ENCODE results near the gene ADPRS. TPM values are rescaled to one million over a fixed set of nuclear protein-coding genes. Genes with fewer than 3 reads are reported as not detected.

The ADPRS gene
- total RNA-seq, 2 experiments from 2014 or later: 22.6 to 24.6 TPM

DNA sequence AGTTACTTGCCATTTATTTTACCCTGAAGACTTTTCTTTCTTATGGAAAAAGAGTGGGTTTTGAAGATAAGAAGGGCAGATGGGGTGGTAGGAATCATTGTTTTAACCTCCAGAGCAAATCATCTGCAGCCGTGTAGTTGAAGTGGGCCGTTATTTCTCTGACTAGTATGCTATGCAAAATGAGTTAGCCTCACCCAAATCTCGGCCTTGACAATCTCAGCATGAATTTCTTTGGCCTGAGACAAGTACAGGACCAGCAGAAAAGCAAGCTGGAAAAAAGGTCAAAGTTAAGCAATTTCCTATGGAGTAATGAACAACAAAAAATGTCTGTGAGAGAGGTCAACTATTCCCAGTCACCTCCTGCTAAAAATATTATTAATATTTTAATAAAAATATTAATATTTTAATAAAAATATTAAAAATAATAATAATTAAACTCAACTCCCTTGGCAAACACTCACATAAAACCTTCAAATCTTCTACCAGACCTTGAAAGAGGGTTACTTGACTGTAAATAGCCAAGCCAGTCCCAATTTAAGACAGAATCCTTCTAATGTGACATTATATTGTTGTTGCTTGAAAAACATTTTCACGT is 11.6 kb upstream of the ADPRS start:
- ATAC-seq (ENCODE audit: poor library complexity): no peak
- no peaks in the 10 kb centered on the region for H3K4me1 Mint-ChIP-seq (ENCODE audit: low read depth)
- peaks cover 0 to 3% of the 10 kb centered on the region in 2 experiments for H3K27me3 ChIP-seq (ENCODE audit: control insufficient read depth in 1 of 2, insufficient read depth in 2 of 2, low read length in 2 of 2)
- H3K27ac ChIP-seq (ENCODE audit: low read depth in 1 of 2, low read length in 2 of 2): no peak overlapping the region
- no peak overlapping the region for H3K4me3 ChIP-seq (ENCODE audit: low read length)
- no peak overlapping the region for H3K27ac Mint-ChIP-seq
- no peaks in the 10 kb centered on the region for H3K36me3 ChIP-seq (ENCODE audit: insufficient read depth, low read length)
- peaks cover 22% of the 10 kb centered on the region for H3K27me3 Mint-ChIP-seq
- ChIA-PET POLR2A (no interaction called here), CTCF (no interaction called here)
- no peaks in the 10 kb centered on the region for H3K9me3 ChIP-seq (ENCODE audit: control insufficient read depth in 1 of 2, insufficient read depth in 1 of 2, low read length in 2 of 2)
- H3K4me1 ChIP-seq (ENCODE audit: insufficient read depth, low read length): no peaks in the 10 kb centered on the region
- no peaks in the 10 kb centered on the region for H3K9me3 Mint-ChIP-seq
- H3K36me3 Mint-ChIP-seq (ENCODE audit: low read depth): no peaks in the 10 kb centered on the region
- TF ChIP-seq, protein P1, sequence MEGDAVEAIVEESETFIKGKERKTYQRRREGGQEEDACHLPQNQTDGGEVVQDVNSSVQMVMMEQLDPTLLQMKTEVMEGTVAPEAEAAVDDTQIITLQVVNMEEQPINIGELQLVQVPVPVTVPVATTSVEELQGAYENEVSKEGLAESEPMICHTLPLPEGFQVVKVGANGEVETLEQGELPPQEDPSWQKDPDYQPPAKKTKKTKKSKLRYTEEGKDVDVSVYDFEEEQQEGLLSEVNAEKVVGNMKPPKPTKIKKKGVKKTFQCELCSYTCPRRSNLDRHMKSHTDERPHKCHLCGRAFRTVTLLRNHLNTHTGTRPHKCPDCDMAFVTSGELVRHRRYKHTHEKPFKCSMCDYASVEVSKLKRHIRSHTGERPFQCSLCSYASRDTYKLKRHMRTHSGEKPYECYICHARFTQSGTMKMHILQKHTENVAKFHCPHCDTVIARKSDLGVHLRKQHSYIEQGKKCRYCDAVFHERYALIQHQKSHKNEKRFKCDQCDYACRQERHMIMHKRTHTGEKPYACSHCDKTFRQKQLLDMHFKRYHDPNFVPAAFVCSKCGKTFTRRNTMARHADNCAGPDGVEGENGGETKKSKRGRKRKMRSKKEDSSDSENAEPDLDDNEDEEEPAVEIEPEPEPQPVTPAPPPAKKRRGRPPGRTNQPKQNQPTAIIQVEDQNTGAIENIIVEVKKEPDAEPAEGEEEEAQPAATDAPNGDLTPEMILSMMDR (IDR thresholded peaks at IDR 0.05): no peak
- no peak for DNase-seq
- H3K4me3 Mint-ChIP-seq: no peak overlapping the region
- intact Hi-C loops (cut with DNase I, micrococcal nuclease): no loop called here

DNA sequence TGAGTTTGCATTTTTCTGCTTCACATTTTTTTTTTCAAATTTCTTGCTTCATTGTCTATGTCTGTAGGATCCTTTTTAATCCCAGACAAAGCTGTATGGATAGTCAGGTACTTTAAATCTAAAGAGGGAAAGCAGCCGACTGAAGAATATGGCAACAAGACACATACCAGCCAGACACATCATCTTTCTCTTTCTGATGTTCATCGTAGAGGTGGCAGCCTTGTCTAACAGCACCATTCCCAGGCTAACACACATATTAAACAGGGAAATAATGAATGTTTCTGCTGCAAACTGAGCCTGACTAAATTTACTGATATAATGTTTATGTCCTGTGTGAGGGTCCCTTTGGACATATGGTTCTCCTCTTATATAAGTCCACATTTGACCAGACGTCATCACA is 8.5 kb upstream of the ADPRS start:
- Histone ChIP-seq H3K9me3 (ENCODE audit: control insufficient read depth in 1 of 2, insufficient read depth in 1 of 2, low read length in 2 of 2) (peaks cover 0 to 12% of the 10 kb centered on the region in 2 experiments), H3K4me1 (ENCODE audit: insufficient read depth, low read length) (peaks cover 9% of the 10 kb centered on the region), H3K4me3 (ENCODE audit: low read length) (no peak overlapping the region), H3K27ac (ENCODE audit: low read depth in 1 of 2, low read length in 2 of 2) (no peak overlapping the region), H3K36me3 (ENCODE audit: insufficient read depth, low read length) (no peaks in the 10 kb centered on the region), H3K27me3 (ENCODE audit: control insufficient read depth in 1 of 2, insufficient read depth in 2 of 2, low read length in 2 of 2) (peaks cover 21% of the 10 kb centered on the region in 2 experiments)
- no peaks in the 10 kb centered on the region for H3K36me3 Mint-ChIP-seq (ENCODE audit: low read depth)
- POLR2A ChIA-PET: no interaction called here
- CTCF ChIA-PET: no interaction called here
- H3K9me3 Mint-ChIP-seq: no peaks in the 10 kb centered on the region
- intact Hi-C loops (cut with DNase I, micrococcal nuclease): loop anchor here in 1 of 2 experiments (10.0 kb wide), 2 partner anchors 75 to 1215 kb away; no protein-coding TSS in a partner anchor
- H3K27ac Mint-ChIP-seq: no peak overlapping the region
- H3K4me1 Mint-ChIP-seq (ENCODE audit: low read depth): no peaks in the 10 kb centered on the region
- TF ChIP-seq, protein P1 (IDR thresholded peaks at IDR 0.05): no peak
- ATAC-seq (ENCODE audit: poor library complexity) (no peak), DNase-seq (no peak)
- no peak overlapping the region for H3K4me3 Mint-ChIP-seq
- peaks cover 45% of the 10 kb centered on the region for H3K27me3 Mint-ChIP-seq

DNA sequence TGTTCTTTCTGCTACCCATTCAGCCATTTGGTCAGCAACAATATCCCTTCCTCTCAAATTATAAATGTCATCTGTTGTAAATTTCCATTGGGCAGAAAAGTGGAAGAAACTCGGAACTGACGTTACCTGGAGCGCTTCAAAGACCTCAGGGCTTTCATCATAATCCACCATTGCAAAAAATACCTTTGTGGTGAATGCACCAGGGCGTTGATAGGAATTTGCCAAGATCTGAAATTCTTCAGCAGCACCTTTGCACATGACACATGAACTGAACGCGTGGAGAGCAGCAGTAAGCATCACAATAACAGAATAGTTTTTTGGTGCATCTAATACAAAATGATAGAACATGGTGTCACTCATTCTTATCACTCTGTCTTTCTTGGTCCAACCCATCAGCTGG is 7.9 kb upstream of the ADPRS start:
- Mint-ChIP-seq H3K27me3 (peaks cover 46% of the 10 kb centered on the region), H3K9me3 (no peaks in the 10 kb centered on the region), H3K27ac (no peak overlapping the region), H3K4me1 (ENCODE audit: low read depth) (no peaks in the 10 kb centered on the region), H3K36me3 (ENCODE audit: low read depth) (no peaks in the 10 kb centered on the region), H3K4me3 (no peak overlapping the region)
- peaks cover 0 to 12% of the 10 kb centered on the region in 2 experiments for H3K9me3 ChIP-seq (ENCODE audit: control insufficient read depth in 1 of 2, insufficient read depth in 1 of 2, low read length in 2 of 2)
- TF ChIP-seq, protein P1 (IDR thresholded peaks at IDR 0.05): no peak
- peaks cover 21 to 23% of the 10 kb centered on the region in 2 experiments for H3K27me3 ChIP-seq (ENCODE audit: control insufficient read depth in 1 of 2, insufficient read depth in 2 of 2, low read length in 2 of 2)
- ChIA-PET POLR2A (no interaction called here), CTCF (no interaction called here)
- H3K27ac ChIP-seq (ENCODE audit: low read depth in 1 of 2, low read length in 2 of 2): no peak overlapping the region
- H3K4me3 ChIP-seq (ENCODE audit: low read length): no peak overlapping the region
- ATAC-seq (ENCODE audit: poor library complexity): no peak
- peaks cover 9% of the 10 kb centered on the region for H3K4me1 ChIP-seq (ENCODE audit: insufficient read depth, low read length)
- intact Hi-C loops (cut with DNase I, micrococcal nuclease): loop anchor here in 1 of 2 experiments (10.0 kb wide), 2 partner anchors 76 to 1216 kb away; no protein-coding TSS in a partner anchor
- H3K36me3 ChIP-seq (ENCODE audit: insufficient read depth, low read length): no peaks in the 10 kb centered on the region
- no peak for DNase-seq
